ENCODE data around the gene COX7C.

DNA sequence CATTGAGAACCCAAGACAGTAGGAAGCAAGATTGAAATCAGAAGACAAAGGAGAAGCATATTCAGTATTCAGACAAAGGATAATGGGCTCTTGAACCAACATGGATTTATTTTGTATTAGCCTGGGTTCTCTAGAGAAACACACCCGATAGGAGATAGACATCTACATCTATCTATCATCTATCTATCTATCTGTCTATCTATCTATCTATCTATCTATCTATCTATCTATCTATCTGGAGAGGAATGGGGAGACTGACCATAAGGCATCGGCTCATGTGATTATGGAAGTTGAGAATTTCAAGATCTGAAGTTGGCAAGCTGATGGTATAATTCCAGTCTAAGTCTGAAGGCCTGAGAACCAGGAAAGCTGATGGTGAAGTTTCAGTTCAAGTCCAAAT, 13.4 kb downstream of the COX7C start:
- TF ChIP-seq, protein P1, sequence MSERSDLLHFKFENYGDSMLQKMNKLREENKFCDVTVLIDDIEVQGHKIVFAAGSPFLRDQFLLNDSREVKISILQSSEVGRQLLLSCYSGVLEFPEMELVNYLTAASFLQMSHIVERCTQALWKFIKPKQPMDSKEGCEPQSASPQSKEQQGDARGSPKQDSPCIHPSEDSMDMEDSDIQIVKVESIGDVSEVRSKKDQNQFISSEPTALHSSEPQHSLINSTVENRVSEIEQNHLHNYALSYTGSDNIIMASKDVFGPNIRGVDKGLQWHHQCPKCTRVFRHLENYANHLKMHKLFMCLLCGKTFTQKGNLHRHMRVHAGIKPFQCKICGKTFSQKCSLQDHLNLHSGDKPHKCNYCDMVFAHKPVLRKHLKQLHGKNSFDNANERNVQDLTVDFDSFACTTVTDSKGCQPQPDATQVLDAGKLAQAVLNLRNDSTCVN (tag by site-specific recombination; optimal IDR thresholded peaks at IDR 0.05), result no peak
- TF ChIP-seq ZNF2 (tag by site-specific recombination; IDR thresholded peaks at IDR 0.05) (no peak), ZFP37 (tag by site-specific recombination; IDR thresholded peaks at IDR 0.05) (no peak), ZNF501 (tag by site-specific recombination; IDR thresholded peaks at IDR 0.05) (no peak), ZNF777 (tag by site-specific recombination; IDR thresholded peaks at IDR 0.05; ENCODE audit: borderline replicate concordance) (no peak), GLIS1 (tag by site-specific recombination; IDR thresholded peaks at IDR 0.05) (no peak), ZBTB8A (tag by site-specific recombination; IDR thresholded peaks at IDR 0.05) (no peak), ZNF121 (tag by site-specific recombination; IDR thresholded peaks at IDR 0.05) (no peak), EGR2 (tag by site-specific recombination; IDR thresholded peaks at IDR 0.05; ENCODE audit: low read depth) (no peak)
- TF ChIP-seq, protein P2, sequence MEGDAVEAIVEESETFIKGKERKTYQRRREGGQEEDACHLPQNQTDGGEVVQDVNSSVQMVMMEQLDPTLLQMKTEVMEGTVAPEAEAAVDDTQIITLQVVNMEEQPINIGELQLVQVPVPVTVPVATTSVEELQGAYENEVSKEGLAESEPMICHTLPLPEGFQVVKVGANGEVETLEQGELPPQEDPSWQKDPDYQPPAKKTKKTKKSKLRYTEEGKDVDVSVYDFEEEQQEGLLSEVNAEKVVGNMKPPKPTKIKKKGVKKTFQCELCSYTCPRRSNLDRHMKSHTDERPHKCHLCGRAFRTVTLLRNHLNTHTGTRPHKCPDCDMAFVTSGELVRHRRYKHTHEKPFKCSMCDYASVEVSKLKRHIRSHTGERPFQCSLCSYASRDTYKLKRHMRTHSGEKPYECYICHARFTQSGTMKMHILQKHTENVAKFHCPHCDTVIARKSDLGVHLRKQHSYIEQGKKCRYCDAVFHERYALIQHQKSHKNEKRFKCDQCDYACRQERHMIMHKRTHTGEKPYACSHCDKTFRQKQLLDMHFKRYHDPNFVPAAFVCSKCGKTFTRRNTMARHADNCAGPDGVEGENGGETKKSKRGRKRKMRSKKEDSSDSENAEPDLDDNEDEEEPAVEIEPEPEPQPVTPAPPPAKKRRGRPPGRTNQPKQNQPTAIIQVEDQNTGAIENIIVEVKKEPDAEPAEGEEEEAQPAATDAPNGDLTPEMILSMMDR (tag by site-specific recombination; IDR thresholded peaks at IDR 0.05), result no peak
- TF ChIP-seq, protein P3, sequence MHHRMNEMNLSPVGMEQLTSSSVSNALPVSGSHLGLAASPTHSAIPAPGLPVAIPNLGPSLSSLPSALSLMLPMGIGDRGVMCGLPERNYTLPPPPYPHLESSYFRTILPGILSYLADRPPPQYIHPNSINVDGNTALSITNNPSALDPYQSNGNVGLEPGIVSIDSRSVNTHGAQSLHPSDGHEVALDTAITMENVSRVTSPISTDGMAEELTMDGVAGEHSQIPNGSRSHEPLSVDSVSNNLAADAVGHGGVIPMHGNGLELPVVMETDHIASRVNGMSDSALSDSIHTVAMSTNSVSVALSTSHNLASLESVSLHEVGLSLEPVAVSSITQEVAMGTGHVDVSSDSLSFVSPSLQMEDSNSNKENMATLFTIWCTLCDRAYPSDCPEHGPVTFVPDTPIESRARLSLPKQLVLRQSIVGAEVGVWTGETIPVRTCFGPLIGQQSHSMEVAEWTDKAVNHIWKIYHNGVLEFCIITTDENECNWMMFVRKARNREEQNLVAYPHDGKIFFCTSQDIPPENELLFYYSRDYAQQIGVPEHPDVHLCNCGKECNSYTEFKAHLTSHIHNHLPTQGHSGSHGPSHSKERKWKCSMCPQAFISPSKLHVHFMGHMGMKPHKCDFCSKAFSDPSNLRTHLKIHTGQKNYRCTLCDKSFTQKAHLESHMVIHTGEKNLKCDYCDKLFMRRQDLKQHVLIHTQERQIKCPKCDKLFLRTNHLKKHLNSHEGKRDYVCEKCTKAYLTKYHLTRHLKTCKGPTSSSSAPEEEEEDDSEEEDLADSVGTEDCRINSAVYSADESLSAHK (tag by site-specific recombination; IDR thresholded peaks at IDR 0.05), result no peak
- TF ChIP-seq, protein P4, sequence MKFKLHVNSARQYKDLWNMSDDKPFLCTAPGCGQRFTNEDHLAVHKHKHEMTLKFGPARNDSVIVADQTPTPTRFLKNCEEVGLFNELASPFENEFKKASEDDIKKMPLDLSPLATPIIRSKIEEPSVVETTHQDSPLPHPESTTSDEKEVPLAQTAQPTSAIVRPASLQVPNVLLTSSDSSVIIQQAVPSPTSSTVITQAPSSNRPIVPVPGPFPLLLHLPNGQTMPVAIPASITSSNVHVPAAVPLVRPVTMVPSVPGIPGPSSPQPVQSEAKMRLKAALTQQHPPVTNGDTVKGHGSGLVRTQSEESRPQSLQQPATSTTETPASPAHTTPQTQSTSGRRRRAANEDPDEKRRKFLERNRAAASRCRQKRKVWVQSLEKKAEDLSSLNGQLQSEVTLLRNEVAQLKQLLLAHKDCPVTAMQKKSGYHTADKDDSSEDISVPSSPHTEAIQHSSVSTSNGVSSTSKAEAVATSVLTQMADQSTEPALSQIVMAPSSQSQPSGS (tag by site-specific recombination; IDR thresholded peaks at IDR 0.05; ENCODE audit: low read depth), result no peak
